HepG2 (cell line): ENCODE measurements around the gene TNK1. TPM values are rescaled to one million over a fixed set of nuclear protein-coding genes. Genes with fewer than 3 reads are reported as not detected.

Experiments used
- ATF7-NPFF ChIP-seq: sonication (generic); formaldehyde crosslinking; IDR thresholded peaks from 2 replicates; pipeline ENCODE4 v1.8.1; 2023; ENCODE audit warnings: mild to moderate bottlenecking, low read depth, missing genetic modification reagents, moderate library complexity
- BHLHE40 ChIP-seq: IDR thresholded peaks from 2 replicates; pipeline ENCODE4 v1.6.1; 2011; ENCODE audit warnings: low read length, improper control_type of control experiment
- HDAC1 ChIP-seq: sonication (generic); formaldehyde crosslinking; IDR thresholded peaks from 2 replicates; pipeline ENCODE4 v1.5.1; 2020; ENCODE audit warnings: mild to moderate bottlenecking, missing genetic modification reagents
- HNF4G ChIP-seq, 2 experiments: sonication (generic) in 1 of 2; formaldehyde crosslinking in 1 of 2; IDR thresholded peaks; 2 replicates each; pipeline versions ENCODE4 v1.4.0 to v1.6.1; 2011 to 2020; ENCODE audit warnings: borderline replicate concordance in 2 of 2, low read depth in 2 of 2, mild to moderate bottlenecking in 2 of 2, low read length in 1 of 2, missing genetic modification reagents in 1 of 2, moderate library complexity in 1 of 2
- HNRNPK ChIP-seq: fragments of 200-400 bp; formaldehyde crosslinking; IDR thresholded peaks from 2 replicates; pipeline ENCODE4 v1.6.1; 2018; ENCODE audit warnings: low read length, low read depth, moderate library complexity, mild to moderate bottlenecking; ENCODE audit not compliant: poor library complexity, severe bottlenecking
- NBN ChIP-seq: fragments of 450-650 bp; conservative IDR thresholded peaks from 2 replicates; pipeline ENCODE4 v1.6.1; 2017
- NCOA2 ChIP-seq: sonication (generic); formaldehyde crosslinking; IDR thresholded peaks from 2 replicates; pipeline ENCODE4 v1.8.0; 2022; ENCODE audit warnings: inconsistent platforms
- NFE2L1 ChIP-seq: sonication (generic); formaldehyde crosslinking; IDR thresholded peaks from 2 replicates; pipeline ENCODE4 v1.4.0; 2020; ENCODE audit warnings: missing genetic modification reagents, mild to moderate bottlenecking, borderline replicate concordance
- RARA ChIP-seq: IDR thresholded peaks from 2 replicates; pipeline ENCODE4 v1.6.1; 2016; ENCODE audit warnings: missing genetic modification reagents, missing compliant biosample characterization
- RBM39 ChIP-seq: fragments of 200-400 bp; formaldehyde crosslinking; IDR thresholded peaks from one replicate; pipeline ENCODE4 v1.6.1; 2018; ENCODE audit warnings: antibody characterized with exemption, mild to moderate bottlenecking, low read depth, low read length; ENCODE audit not compliant: poor library complexity, severe bottlenecking
- SPEN ChIP-seq: sonication (generic); formaldehyde crosslinking; IDR thresholded peaks from 2 replicates; pipeline ENCODE4 v1.5.1; 2020; ENCODE audit warnings: low read depth, mild to moderate bottlenecking, missing genetic modification reagents
- ZNF430 ChIP-seq: sonication (generic); formaldehyde crosslinking; IDR thresholded peaks from 2 replicates; pipeline ENCODE4 v1.9.0; 2021; ENCODE audit warnings: mild to moderate bottlenecking, missing genetic modification reagents
- polyA plus RNA-seq, 8 experiments: library from polyadenylated mRNA; depleted of rRNA in 3 of 8; stranded (reverse) in 7 of 8; unstranded in 1 of 8; fragments of >200 nt; fragmentation: Illumina TruSeq in 4 of 8; extraction: Trizol in 4 of 8; gene quantifications; 2 replicates each; pipeline versions ENCODE4 v1.2.1 to v1.2.3, GENCODE V29; 2011 to 2016; ENCODE audit warnings: low read depth in 4 of 8, missing spikeins in 1 of 8, mixed read lengths in 1 of 8; ENCODE audit not compliant: insufficient read depth in 1 of 8
- total RNA-seq, 5 experiments: library from RNA; depleted of rRNA; stranded (reverse); fragments of >200 nt; fragmentation: Illumina TruSeq; extraction: Trizol; gene quantifications; 2 replicates each; pipeline ENCODE4 v1.2.3, GENCODE V29; 2016; ENCODE audit warnings: low read depth in 1 of 5
- TF ChIP-seq, protein P1 (sequence below): IDR thresholded peaks from 2 replicates; pipeline ENCODE4 v1.6.1; 2012; ENCODE audit warnings: low read depth, low read length, improper control_type of control experiment
- TF ChIP-seq, protein P2 (sequence below): sonication (generic); formaldehyde crosslinking; IDR thresholded peaks from 2 replicates; pipeline ENCODE4 v1.8.1; 2023; ENCODE audit warnings: mild to moderate bottlenecking, missing genetic modification reagents
- TF ChIP-seq, protein P3 (sequence below): fragments of 450-650 bp; IDR thresholded peaks from 2 replicates; pipeline ENCODE4 v1.6.1; 2017; ENCODE audit warnings: mild to moderate bottlenecking
- TF ChIP-seq, protein P4 (sequence below): sonication (generic); formaldehyde crosslinking; IDR thresholded peaks from 2 replicates; pipeline ENCODE4 v1.4.0; 2020; ENCODE audit warnings: missing genetic modification reagents
- TF ChIP-seq, protein P5 (sequence below): IDR thresholded peaks from 2 replicates; pipeline ENCODE4 v1.6.1; 2018; ENCODE audit warnings: missing genetic modification reagents, mild to moderate bottlenecking, missing compliant biosample characterization

Gene TNK1
- total and polyA plus RNA-seq, 2 of the 13 experiments (the other 11 are each of a cell fraction or from before 2014, with no cell fraction given) = 2.0 to 3.5 TPM

DNA sequence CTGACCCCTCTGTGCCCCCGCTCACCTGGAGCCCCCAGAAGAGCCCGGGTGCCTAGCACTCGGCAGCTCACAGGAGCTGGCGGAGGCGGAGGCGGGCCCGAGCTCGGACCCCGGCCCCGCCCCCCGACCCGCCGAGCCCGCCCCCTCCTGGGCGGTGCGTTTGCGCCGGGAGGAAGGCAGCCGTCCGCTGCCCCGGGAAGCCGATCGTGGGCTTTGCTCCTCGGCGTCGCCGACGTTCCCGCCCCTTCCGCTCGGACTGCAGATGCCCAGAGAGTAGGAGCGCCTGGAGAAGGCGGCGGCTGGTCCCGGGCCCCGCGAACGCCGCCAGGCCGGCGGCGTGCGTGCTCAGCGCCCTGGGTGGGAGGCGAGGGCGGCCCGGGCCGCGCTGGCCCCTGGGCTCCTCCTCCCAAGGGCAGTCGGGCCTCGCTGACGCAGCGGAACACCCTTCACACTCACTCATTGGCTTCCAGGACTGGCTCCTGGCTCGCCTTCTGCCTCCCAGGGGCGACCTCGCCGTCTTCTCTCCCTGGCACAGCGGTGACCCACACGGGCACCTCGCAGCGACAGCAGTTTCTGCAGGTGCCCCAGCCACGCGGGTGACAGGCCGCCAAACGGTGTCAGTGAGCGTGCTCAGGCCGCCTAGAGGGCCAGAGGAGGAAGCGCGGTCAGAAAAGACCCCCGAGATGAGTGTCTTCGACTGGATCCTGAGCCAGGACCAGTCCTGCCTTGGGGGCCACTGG lies 13.7 kb downstream of the TNK1 start, which contains the start of gene PLSCR3 (continued):
- TF ChIP-seq, protein P1, sequence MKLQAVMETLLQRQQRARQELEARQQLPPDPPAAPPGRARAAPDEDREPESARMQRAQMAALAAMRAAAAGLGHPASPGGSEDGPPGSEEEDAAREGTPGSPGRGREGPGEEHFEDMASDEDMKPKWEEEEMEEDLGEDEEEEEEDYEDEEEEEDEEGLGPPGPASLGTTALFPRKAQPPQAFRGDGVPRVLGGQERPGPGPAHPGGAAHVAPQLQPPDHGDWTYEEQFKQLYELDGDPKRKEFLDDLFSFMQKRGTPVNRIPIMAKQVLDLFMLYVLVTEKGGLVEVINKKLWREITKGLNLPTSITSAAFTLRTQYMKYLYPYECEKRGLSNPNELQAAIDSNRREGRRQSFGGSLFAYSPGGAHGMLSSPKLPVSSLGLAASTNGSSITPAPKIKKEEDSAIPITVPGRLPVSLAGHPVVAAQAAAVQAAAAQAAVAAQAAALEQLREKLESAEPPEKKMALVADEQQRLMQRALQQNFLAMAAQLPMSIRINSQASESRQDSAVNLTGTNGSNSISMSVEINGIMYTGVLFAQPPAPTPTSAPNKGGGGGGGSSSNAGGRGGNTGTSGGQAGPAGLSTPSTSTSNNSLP = no peak
- no peak for TF ChIP-seq BHLHE40
- TF ChIP-seq, protein P2, sequence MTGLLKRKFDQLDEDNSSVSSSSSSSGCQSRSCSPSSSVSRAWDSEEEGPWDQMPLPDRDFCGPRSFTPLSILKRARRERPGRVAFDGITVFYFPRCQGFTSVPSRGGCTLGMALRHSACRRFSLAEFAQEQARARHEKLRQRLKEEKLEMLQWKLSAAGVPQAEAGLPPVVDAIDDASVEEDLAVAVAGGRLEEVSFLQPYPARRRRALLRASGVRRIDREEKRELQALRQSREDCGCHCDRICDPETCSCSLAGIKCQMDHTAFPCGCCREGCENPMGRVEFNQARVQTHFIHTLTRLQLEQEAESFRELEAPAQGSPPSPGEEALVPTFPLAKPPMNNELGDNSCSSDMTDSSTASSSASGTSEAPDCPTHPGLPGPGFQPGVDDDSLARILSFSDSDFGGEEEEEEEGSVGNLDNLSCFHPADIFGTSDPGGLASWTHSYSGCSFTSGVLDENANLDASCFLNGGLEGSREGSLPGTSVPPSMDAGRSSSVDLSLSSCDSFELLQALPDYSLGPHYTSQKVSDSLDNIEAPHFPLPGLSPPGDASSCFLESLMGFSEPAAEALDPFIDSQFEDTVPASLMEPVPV (CRISPR knock-in tag) = peak; percentile 63; the same call in 1 of the 2 replicates
- TF ChIP-seq HDAC1 = peak; percentile 67
- 0 out of 2 replicates have a peak, but pooled peaks have one; percentile 19 for TF ChIP-seq NCOA2 (CRISPR knock-in tag)
- peak; percentile 81 for TF ChIP-seq ATF7-NPFF
- TF ChIP-seq ZNF430 (CRISPR knock-in tag) = no peak
- TF ChIP-seq HNRNPK = no peak
- peak; percentile 48; the same call in 1 of the 2 replicates for TF ChIP-seq SPEN (CRISPR knock-in tag)
- no peak for TF ChIP-seq NBN
- TF ChIP-seq, protein P3, sequence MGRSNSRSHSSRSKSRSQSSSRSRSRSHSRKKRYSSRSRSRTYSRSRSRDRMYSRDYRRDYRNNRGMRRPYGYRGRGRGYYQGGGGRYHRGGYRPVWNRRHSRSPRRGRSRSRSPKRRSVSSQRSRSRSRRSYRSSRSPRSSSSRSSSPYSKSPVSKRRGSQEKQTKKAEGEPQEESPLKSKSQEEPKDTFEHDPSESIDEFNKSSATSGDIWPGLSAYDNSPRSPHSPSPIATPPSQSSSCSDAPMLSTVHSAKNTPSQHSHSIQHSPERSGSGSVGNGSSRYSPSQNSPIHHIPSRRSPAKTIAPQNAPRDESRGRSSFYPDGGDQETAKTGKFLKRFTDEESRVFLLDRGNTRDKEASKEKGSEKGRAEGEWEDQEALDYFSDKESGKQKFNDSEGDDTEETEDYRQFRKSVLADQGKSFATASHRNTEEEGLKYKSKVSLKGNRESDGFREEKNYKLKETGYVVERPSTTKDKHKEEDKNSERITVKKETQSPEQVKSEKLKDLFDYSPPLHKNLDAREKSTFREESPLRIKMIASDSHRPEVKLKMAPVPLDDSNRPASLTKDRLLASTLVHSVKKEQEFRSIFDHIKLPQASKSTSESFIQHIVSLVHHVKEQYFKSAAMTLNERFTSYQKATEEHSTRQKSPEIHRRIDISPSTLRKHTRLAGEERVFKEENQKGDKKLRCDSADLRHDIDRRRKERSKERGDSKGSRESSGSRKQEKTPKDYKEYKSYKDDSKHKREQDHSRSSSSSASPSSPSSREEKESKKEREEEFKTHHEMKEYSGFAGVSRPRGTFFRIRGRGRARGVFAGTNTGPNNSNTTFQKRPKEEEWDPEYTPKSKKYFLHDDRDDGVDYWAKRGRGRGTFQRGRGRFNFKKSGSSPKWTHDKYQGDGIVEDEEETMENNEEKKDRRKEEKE = no peak
- no peak; the same call in 1 of the 2 replicates for TF ChIP-seq RARA
- peak; percentile 75 for TF ChIP-seq RBM39
- TF ChIP-seq HNF4G (IDR thresholded peaks at IDR 0.05; ENCODE audit: borderline replicate concordance, low read depth, low read length) = no peak
- TF ChIP-seq HNF4G (CRISPR knock-in tag; IDR thresholded peaks at IDR 0.05; ENCODE audit: borderline replicate concordance, low read depth) = no peak
- TF ChIP-seq NFE2L1 = peak; percentile 42; the same call in 1 of the 2 replicates
- TF ChIP-seq, protein P4, sequence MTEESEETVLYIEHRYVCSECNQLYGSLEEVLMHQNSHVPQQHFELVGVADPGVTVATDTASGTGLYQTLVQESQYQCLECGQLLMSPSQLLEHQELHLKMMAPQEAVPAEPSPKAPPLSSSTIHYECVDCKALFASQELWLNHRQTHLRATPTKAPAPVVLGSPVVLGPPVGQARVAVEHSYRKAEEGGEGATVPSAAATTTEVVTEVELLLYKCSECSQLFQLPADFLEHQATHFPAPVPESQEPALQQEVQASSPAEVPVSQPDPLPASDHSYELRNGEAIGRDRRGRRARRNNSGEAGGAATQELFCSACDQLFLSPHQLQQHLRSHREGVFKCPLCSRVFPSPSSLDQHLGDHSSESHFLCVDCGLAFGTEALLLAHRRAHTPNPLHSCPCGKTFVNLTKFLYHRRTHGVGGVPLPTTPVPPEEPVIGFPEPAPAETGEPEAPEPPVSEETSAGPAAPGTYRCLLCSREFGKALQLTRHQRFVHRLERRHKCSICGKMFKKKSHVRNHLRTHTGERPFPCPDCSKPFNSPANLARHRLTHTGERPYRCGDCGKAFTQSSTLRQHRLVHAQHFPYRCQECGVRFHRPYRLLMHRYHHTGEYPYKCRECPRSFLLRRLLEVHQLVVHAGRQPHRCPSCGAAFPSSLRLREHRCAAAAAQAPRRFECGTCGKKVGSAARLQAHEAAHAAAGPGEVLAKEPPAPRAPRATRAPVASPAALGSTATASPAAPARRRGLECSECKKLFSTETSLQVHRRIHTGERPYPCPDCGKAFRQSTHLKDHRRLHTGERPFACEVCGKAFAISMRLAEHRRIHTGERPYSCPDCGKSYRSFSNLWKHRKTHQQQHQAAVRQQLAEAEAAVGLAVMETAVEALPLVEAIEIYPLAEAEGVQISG (CRISPR knock-in tag) = peak; percentile 75
- TF ChIP-seq, protein P5, sequence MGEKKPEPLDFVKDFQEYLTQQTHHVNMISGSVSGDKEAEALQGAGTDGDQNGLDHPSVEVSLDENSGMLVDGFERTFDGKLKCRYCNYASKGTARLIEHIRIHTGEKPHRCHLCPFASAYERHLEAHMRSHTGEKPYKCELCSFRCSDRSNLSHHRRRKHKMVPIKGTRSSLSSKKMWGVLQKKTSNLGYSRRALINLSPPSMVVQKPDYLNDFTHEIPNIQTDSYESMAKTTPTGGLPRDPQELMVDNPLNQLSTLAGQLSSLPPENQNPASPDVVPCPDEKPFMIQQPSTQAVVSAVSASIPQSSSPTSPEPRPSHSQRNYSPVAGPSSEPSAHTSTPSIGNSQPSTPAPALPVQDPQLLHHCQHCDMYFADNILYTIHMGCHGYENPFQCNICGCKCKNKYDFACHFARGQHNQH (CRISPR knock-in tag) = peak; percentile 74; the same call in 1 of the 2 replicates
